HL-60 (cell line): Measurements from ENCODE around the gene CLDN16.

Experiments used
- DNase-seq, 2 experiments: peaks; one replicate each; pipeline ENCODE4 v3.0.0-alpha.2; 2010 to 2020; ENCODE audit warnings: low read depth in 1 of 2, low spot score in 1 of 2
- H3K27ac ChIP-seq: fragments of 250-450 bp; sonication (Bioruptor Pico); replicated peaks from 2 replicates; pipeline ENCODE4 v1.5.1; 2020; ENCODE audit warnings: mild to moderate bottlenecking, moderate library complexity
- H3K27me3 ChIP-seq: fragments of 250-450 bp; sonication (Bioruptor Pico); 2 replicates; pipeline ENCODE4 v1.5.1; 2021; ENCODE audit warnings: mild to moderate bottlenecking, moderate library complexity; ENCODE audit not compliant: insufficient read depth, poor library complexity, severe bottlenecking
- H3K4me3 ChIP-seq: replicated peaks from 2 replicates; pipeline ENCODE4 v1.5.1; 2011; ENCODE audit warnings: mild to moderate bottlenecking, control low read depth, low read length; ENCODE audit not compliant: insufficient read depth
- GABPA ChIP-seq: IDR thresholded peaks from 2 replicates; pipeline ENCODE4 v1.6.1; 2012; ENCODE audit warnings: low read depth
- POLR2AphosphoS5 ChIP-seq: IDR thresholded peaks from 2 replicates; pipeline ENCODE4 v1.6.1; 2012; ENCODE audit warnings: low read depth
- REST ChIP-seq: IDR thresholded peaks from 2 replicates; pipeline ENCODE4 v1.6.1; 2012; ENCODE audit warnings: low read depth; ENCODE audit not compliant: insufficient replicate concordance
- SPI1 ChIP-seq: IDR thresholded peaks from 2 replicates; pipeline ENCODE4 v1.6.1; 2012; ENCODE audit warnings: low read depth, mild to moderate bottlenecking, borderline replicate concordance
- TF ChIP-seq, protein P1 (sequence below): IDR thresholded peaks from one replicate; pipeline ENCODE4 v1.5.1; 2011; ENCODE audit warnings: low read length, control low read depth, inconsistent platforms; ENCODE audit not compliant: insufficient read depth

The CLDN16 gene

GRCh38 chr3:190446573-190447279 lies 58.8 kb downstream of the CLDN16 start:
- DNase-seq: peak in 1 of 2 experiments; percentile 43
- peak overlapping the region; percentile 12; the same call in 1 of the 2 replicates for H3K27ac ChIP-seq

GRCh38 chr3:190448256-190448655 lies 60.3 kb downstream of the CLDN16 start:
- Histone ChIP-seq H3K27me3 (no peaks in the 10 kb centered on the region), H3K27ac (no peak overlapping the region), H3K4me3 (no peak overlapping the region)
- DNase-seq: no peak
- TF ChIP-seq POLR2AphosphoS5 (no peak), REST (no peak), GABPA (no peak), SPI1 (no peak)
- TF ChIP-seq, protein P1, sequence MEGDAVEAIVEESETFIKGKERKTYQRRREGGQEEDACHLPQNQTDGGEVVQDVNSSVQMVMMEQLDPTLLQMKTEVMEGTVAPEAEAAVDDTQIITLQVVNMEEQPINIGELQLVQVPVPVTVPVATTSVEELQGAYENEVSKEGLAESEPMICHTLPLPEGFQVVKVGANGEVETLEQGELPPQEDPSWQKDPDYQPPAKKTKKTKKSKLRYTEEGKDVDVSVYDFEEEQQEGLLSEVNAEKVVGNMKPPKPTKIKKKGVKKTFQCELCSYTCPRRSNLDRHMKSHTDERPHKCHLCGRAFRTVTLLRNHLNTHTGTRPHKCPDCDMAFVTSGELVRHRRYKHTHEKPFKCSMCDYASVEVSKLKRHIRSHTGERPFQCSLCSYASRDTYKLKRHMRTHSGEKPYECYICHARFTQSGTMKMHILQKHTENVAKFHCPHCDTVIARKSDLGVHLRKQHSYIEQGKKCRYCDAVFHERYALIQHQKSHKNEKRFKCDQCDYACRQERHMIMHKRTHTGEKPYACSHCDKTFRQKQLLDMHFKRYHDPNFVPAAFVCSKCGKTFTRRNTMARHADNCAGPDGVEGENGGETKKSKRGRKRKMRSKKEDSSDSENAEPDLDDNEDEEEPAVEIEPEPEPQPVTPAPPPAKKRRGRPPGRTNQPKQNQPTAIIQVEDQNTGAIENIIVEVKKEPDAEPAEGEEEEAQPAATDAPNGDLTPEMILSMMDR: no peak

More at GRCh38 chr3:190446573-190447279, 58.8 kb downstream of the CLDN16 start:
- H3K27me3 ChIP-seq: no peaks in the 10 kb centered on the region
- TF ChIP-seq REST (no peak), GABPA (no peak), POLR2AphosphoS5 (no peak), SPI1 (no peak)
- TF ChIP-seq, protein P1: no peak
- no peak overlapping the region for H3K4me3 ChIP-seq

DNA sequence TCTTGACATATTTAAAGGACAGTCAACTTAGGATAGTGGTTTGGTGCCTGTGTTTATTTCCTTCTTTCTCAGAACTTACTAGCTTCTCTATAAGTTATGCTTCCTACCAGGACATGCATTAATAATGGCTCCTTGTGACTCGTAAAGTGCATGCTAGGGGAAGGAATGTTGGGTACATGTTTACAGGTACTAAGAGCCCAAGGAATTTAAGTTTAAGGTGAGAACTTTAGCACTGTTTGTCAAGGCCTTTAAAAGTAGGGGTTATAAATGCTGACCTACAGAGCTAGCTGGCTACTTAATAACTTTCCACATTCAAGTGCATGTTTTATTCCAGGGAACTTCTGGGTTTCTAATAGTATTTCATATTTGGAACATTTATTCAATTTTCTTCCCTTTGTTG lies 61.8 kb downstream of the CLDN16 start, which contains the start of gene TMEM207:
Gene TMEM207 (minus strand): TSS at position 101 of the 400 bp plus-strand sequence. CDS start 92 bp downstream, at position 9.
- Histone ChIP-seq H3K27ac (no peak within 1 kb of the TSS), H3K4me3 (no peak within 1 kb of the TSS), H3K27me3 (no peaks in the 10 kb centered on the region)
- DNase-seq: no peak
- TF ChIP-seq REST: no peak
- no peak for TF ChIP-seq POLR2AphosphoS5
- TF ChIP-seq GABPA: no peak
- no peak for TF ChIP-seq SPI1
- TF ChIP-seq, protein P1: no peak
